Activated T-cell treated with anti-CD3 and anti-CD28 coated beads, Interleukin-2, amount 50 U/mL, for 24 hours (primary cell): ENCODE measurements around the gene C1QTNF4.
"Not testable (repeated sequence)": the region's sequence is repeated elsewhere in the genome, so short reads cannot be mapped to it uniquely, and the experiment has no call there.

Experiments used
- DNase-seq: peaks from one replicate; pipeline ENCODE4 v3.0.0-alpha.2; 2020
- H3K27ac Mint-ChIP-seq: 2 replicates; pipeline ENCODE4 v1.8.0; 2020; ENCODE audit warnings: mild to moderate bottlenecking, mixed read lengths
- H3K27me3 Mint-ChIP-seq: 2 replicates; pipeline ENCODE4 v1.8.0; 2020; ENCODE audit warnings: mixed read lengths
- H3K36me3 Mint-ChIP-seq: 2 replicates; pipeline ENCODE4 v1.8.0; 2020; ENCODE audit warnings: low read depth, mixed read lengths
- H3K4me1 Mint-ChIP-seq: 2 replicates; pipeline ENCODE4 v1.8.0; 2020; ENCODE audit warnings: low read depth, mixed read lengths
- H3K4me3 Mint-ChIP-seq: 2 replicates; pipeline ENCODE4 v1.8.0; 2020; ENCODE audit warnings: mild to moderate bottlenecking, moderate library complexity, mixed read lengths
- H3K9me3 Mint-ChIP-seq: 2 replicates; pipeline ENCODE4 v1.8.0; 2020; ENCODE audit warnings: mixed read lengths

Gene C1QTNF4

GRCh38 chr11:47593934-47594855 is at the start of gene C1QTNF4:
C1QTNF4 (minus strand) TSS chr11:47594411; CDS start chr11:47590810, 3,601 bp downstream.
- Mint-ChIP-seq H3K27me3 (peaks cover 40% of the 10 kb centered on the region), H3K9me3 (no peaks in the 10 kb centered on the region), H3K36me3 (no peaks in the 10 kb centered on the region), H3K27ac (no peak within 1 kb of the TSS), H3K4me1 (peaks cover 7% of the 10 kb centered on the region), H3K4me3 (no peak within 1 kb of the TSS)
- no peak for DNase-seq

- Mint-ChIP-seq H3K4me3 (peak within 1 kb of the TSS; percentile 95), H3K27me3 (no peaks in the 10 kb centered on the region), H3K27ac (peak within 1 kb of the TSS; percentile 97), H3K36me3 (peaks cover 41% of the 10 kb centered on the region), H3K9me3 (no peaks in the 10 kb centered on the region), H3K4me1 (peaks cover 27% of the 10 kb centered on the region)
- peak; percentile 98 for DNase-seq
Observed at GRCh38 chr11:47642099-47642855, 48.1 kb upstream of the C1QTNF4 start, which contains the start of gene MTCH2. MTCH2 (minus strand) TSS chr11:47642559; CDS start chr11:47642465, 94 bp downstream.

- no peaks in the 10 kb centered on the region for H3K9me3 Mint-ChIP-seq
- H3K27me3 Mint-ChIP-seq, result no peaks in the 10 kb centered on the region
- peak overlapping the region; percentile 97 for H3K27ac Mint-ChIP-seq
- H3K36me3 Mint-ChIP-seq, result peaks cover 45% of the 10 kb centered on the region
- peak overlapping the region; percentile 95 for H3K4me3 Mint-ChIP-seq
- no peak for DNase-seq
- peaks cover 27% of the 10 kb centered on the region for H3K4me1 Mint-ChIP-seq
Observed at GRCh38 chr11:47641600-47642098, 47.4 kb upstream of the C1QTNF4 start.

GRCh38 chr11:47640506-47640905 is 46.3 kb upstream of the C1QTNF4 start:
- not testable (repeated sequence) for DNase-seq

GRCh38 chr11:47636331-47636730 is 42.1 kb upstream of the C1QTNF4 start:
- not testable (repeated sequence) for H3K27me3 Mint-ChIP-seq, H3K9me3 Mint-ChIP-seq, H3K4me3 Mint-ChIP-seq, DNase-seq, H3K27ac Mint-ChIP-seq
- Mint-ChIP-seq H3K4me1 (peaks cover 14% of the 10 kb centered on the region), H3K36me3 (peaks cover 85% of the 10 kb centered on the region)

More at GRCh38 chr11:47640506-47640905, 46.3 kb upstream of the C1QTNF4 start:
- peaks cover 27% of the 10 kb centered on the region for H3K4me1 Mint-ChIP-seq
- peak overlapping the region; percentile 95 for H3K4me3 Mint-ChIP-seq
- H3K27ac Mint-ChIP-seq, result peak overlapping the region; percentile 97
- not testable (repeated sequence) for H3K27me3 Mint-ChIP-seq, H3K9me3 Mint-ChIP-seq
- H3K36me3 Mint-ChIP-seq, result peaks cover 56% of the 10 kb centered on the region

GRCh38 chr11:47631473-47631872 is 37.3 kb upstream of the C1QTNF4 start:
- Mint-ChIP-seq H3K27me3 (no peaks in the 10 kb centered on the region), H3K36me3 (peaks cover 95% of the 10 kb centered on the region), H3K27ac (peak overlapping the region; percentile 1), H3K4me1 (no peaks in the 10 kb centered on the region), H3K9me3 (no peaks in the 10 kb centered on the region), H3K4me3 (no peak overlapping the region)
- no peak for DNase-seq

GRCh38 chr11:47628026-47628425 is 33.8 kb upstream of the C1QTNF4 start:
- H3K36me3 Mint-ChIP-seq, result peaks cover 90% of the 10 kb centered on the region
- no peak overlapping the region for H3K27ac Mint-ChIP-seq
- no peak for DNase-seq
- no peak overlapping the region for H3K4me3 Mint-ChIP-seq
- no peaks in the 10 kb centered on the region for H3K4me1 Mint-ChIP-seq
- no peaks in the 10 kb centered on the region for H3K27me3 Mint-ChIP-seq
- no peaks in the 10 kb centered on the region for H3K9me3 Mint-ChIP-seq

GRCh38 chr11:47626234-47626633 is 32.0 kb upstream of the C1QTNF4 start:
- peaks cover 91% of the 10 kb centered on the region for H3K36me3 Mint-ChIP-seq
- DNase-seq, result no peak
- H3K4me1 Mint-ChIP-seq, result no peaks in the 10 kb centered on the region
- no peaks in the 10 kb centered on the region for H3K9me3 Mint-ChIP-seq
- no peak overlapping the region for H3K4me3 Mint-ChIP-seq
- no peaks in the 10 kb centered on the region for H3K27me3 Mint-ChIP-seq
- no peak overlapping the region for H3K27ac Mint-ChIP-seq

GRCh38 chr11:47620836-47621378 is 26.7 kb upstream of the C1QTNF4 start:
- no peak overlapping the region for H3K4me3 Mint-ChIP-seq
- peaks cover 86% of the 10 kb centered on the region for H3K36me3 Mint-ChIP-seq
- H3K9me3 Mint-ChIP-seq, result no peaks in the 10 kb centered on the region
- no peak for DNase-seq
- H3K27me3 Mint-ChIP-seq, result no peaks in the 10 kb centered on the region
- peak overlapping the region; percentile 59 for H3K27ac Mint-ChIP-seq
- no peaks in the 10 kb centered on the region for H3K4me1 Mint-ChIP-seq

- Mint-ChIP-seq H3K27ac (no peak overlapping the region), H3K4me3 (no peak overlapping the region), H3K27me3 (no peaks in the 10 kb centered on the region), H3K9me3 (no peaks in the 10 kb centered on the region), H3K36me3 (peaks cover 76% of the 10 kb centered on the region), H3K4me1 (no peaks in the 10 kb centered on the region)
- no peak for DNase-seq
Observed at GRCh38 chr11:47617417-47617809, 23.2 kb upstream of the C1QTNF4 start.

- Mint-ChIP-seq H3K36me3 (peaks cover 70% of the 10 kb centered on the region), H3K27ac (no peak overlapping the region), H3K4me3 (no peak overlapping the region), H3K9me3 (no peaks in the 10 kb centered on the region), H3K4me1 (no peaks in the 10 kb centered on the region), H3K27me3 (no peaks in the 10 kb centered on the region)
- DNase-seq, result peak; percentile 9
Observed at GRCh38 chr11:47616726-47617416, 22.7 kb upstream of the C1QTNF4 start.

GRCh38 chr11:47615249-47615648 is 21.0 kb upstream of the C1QTNF4 start:
- Mint-ChIP-seq H3K4me1 (no peaks in the 10 kb centered on the region), H3K4me3 (no peak overlapping the region), H3K27ac (peak overlapping the region; percentile 66), H3K9me3 (no peaks in the 10 kb centered on the region), H3K27me3 (no peaks in the 10 kb centered on the region), H3K36me3 (peaks cover 61% of the 10 kb centered on the region)
- DNase-seq, result no peak

GRCh38 chr11:47611348-47611794 is 17.2 kb upstream of the C1QTNF4 start:
- no peaks in the 10 kb centered on the region for H3K4me1 Mint-ChIP-seq
- H3K36me3 Mint-ChIP-seq, result peaks cover 47% of the 10 kb centered on the region
- no peaks in the 10 kb centered on the region for H3K9me3 Mint-ChIP-seq
- no peak overlapping the region for H3K4me3 Mint-ChIP-seq
- DNase-seq, result peak; percentile 5
- no peak overlapping the region for H3K27ac Mint-ChIP-seq
- no peaks in the 10 kb centered on the region for H3K27me3 Mint-ChIP-seq

- Mint-ChIP-seq H3K27ac (peak overlapping the region; percentile 6), H3K4me1 (no peaks in the 10 kb centered on the region), H3K4me3 (no peak overlapping the region), H3K9me3 (no peaks in the 10 kb centered on the region), H3K27me3 (no peaks in the 10 kb centered on the region), H3K36me3 (peaks cover 39% of the 10 kb centered on the region)
- peak; percentile 2 for DNase-seq
Observed at GRCh38 chr11:47609675-47610074, 15.5 kb upstream of the C1QTNF4 start.
